Heart right ventricle (tissue), 16 donors: Measurements from ENCODE around the gene TMEM167A. TPM values are rescaled to one million over a fixed set of nuclear protein-coding genes. Genes with fewer than 3 reads are reported as not detected.

Experiments used
- ATAC-seq, 8 donors: fragments of 200-7000 bp; cut with Tn5 transposase; one replicate each; pipeline ENCODE4 v1.9.1; 2020; ENCODE audit warnings: mild to moderate bottlenecking in 8 of 8, moderate library complexity in 8 of 8, moderate number of reproducible peaks in 1 of 8
- DNase-seq, 2 donors: peaks; one replicate each; pipeline ENCODE4 v3.0.0-alpha.2; 2020
- H3K27ac ChIP-seq, 10 donors: fragments of 200-600 bp; sonication (generic) in 2 of 10; one replicate each; pipeline versions ENCODE4 v1.5.0 to v1.8.0; 2020 to 2022; ENCODE audit warnings: mild to moderate bottlenecking in 3 of 10
- H3K27me3 ChIP-seq, 7 donors: fragments of 200-600 bp; one replicate each; pipeline ENCODE4 v1.8.0; 2021 to 2022; ENCODE audit warnings: mild to moderate bottlenecking in 2 of 7
- H3K36me3 ChIP-seq, 9 donors: fragments of 200-600 bp; sonication (generic) in 1 of 9; one replicate each; pipeline versions ENCODE4 v1.5.0 to v1.8.0; 2020 to 2022; ENCODE audit warnings: mild to moderate bottlenecking in 2 of 9
- H3K4me1 ChIP-seq, 9 donors: fragments of 200-600 bp; sonication (generic) in 1 of 9; one replicate each; pipeline versions ENCODE4 v1.5.0 to v1.8.0; 2020 to 2022; ENCODE audit warnings: mild to moderate bottlenecking in 4 of 9
- H3K4me3 ChIP-seq, 10 donors: fragments of 200-600 bp; sonication (generic) in 2 of 10; one replicate each; pipeline versions ENCODE4 v1.5.0 to v1.8.0; 2020 to 2022; ENCODE audit warnings: mild to moderate bottlenecking in 7 of 10, moderate library complexity in 2 of 10
- H3K9me3 ChIP-seq, 11 donors: fragments of 200-600 bp in 10 of 11; sonication (generic) in 2 of 11; one replicate each; pipeline versions ENCODE4 v1.5.0 to v1.8.0; 2013 to 2022; ENCODE audit warnings: mild to moderate bottlenecking in 2 of 11, control low read depth in 1 of 11, moderate library complexity in 1 of 11
- CTCF ChIP-seq, 9 donors: fragments of 200-600 bp; sonication (generic) in 2 of 9; IDR thresholded peaks; one replicate each; pipeline versions ENCODE4 v1.5.0 to v1.8.0; 2021 to 2022; ENCODE audit warnings: antibody characterized with exemption in 9 of 9, mild to moderate bottlenecking in 5 of 9, moderate library complexity in 1 of 9
- WGBS, 2 donors: extraction: QIAGEN DNeasy Blood & Tissue Kit; methylation state at CpG; one replicate each; pipeline ENCODE4 v1.1.7; 2013; ENCODE audit warnings: inconsistent platforms in 1 of 2; 5-methylcytosine and 5-hydroxymethylcytosine counted together
- intact Hi-C, 10 donors: fragments of 100-400 bp; cut with DNase I; formaldehyde crosslinking; loops; one replicate each; pipeline versions ENCODE4 v1.11.1 to v1.14.2; 2022
- polyA plus RNA-seq, 2 donors: library from polyadenylated mRNA; stranded (reverse); fragments of 200-250 nt; gene quantifications; one replicate each; pipeline ENCODE4 v1.2.3, GENCODE V29; 2013
- total RNA-seq, 10 donors: library from RNA; stranded (reverse); fragmentation: NEBNext Ultra II Directional in 3 of 10; extraction: Animal tissue kit (Norgen Biotek cat#: 25700) in 3 of 10; gene quantifications; one replicate each; pipeline versions ENCODE4 v1.2.1 to v1.2.4, GENCODE V29; 2021 to 2023
- donor health status: Arrhythmogenic right ventricular cardiomyopathy.
- donor health status: ischemic (EF 13 %, LVEDD 7.1; RV severe dilation, severe dysfunction).
- donor health status: healthy with polysubstance abuse.
- donor health status: DM: no; HTN: yes; CAD: no.
- donor health status: DM: no; HTN: no; CAD: no.
- donor health status: ischemic (EF 25% LVEDD 6.9; RV normal size, moderate dysfunction).
- donor health status: ischemic (EF 25% LVEDD 5.7; RV mildly dilated, moderate dysfunction).
- donor health status: healthy.
- donor health status: DM: yes; HTN: yes; CAD: no.
- donor health status: Ischemic cardiomyopathy.
- donor health status: ischemic (EF 35%, LVEDD 5.7; RV mildly dilated, moderate dysfunction).
- donor health status: nonischemic (EF 11% LVEDD 7.7; RV severe dilation, severe dysfunction).
- donor health status: DM: yes; HTN: yes; CAD: no.
- donor health status: PGD.
- donor health status: ischemic (EF 29% LVEDD 5.4; RV normal size, mild dysfunction).
- donor health status: nonischemic (EF 23%, LVEDD 6.1; RV moderate dilation, normal function).

TMEM167A gene
- total and polyA plus RNA-seq, 12 donors, result 17.6 to 53.5 (median 43.4) TPM

- Histone ChIP-seq H3K4me1 (peaks cover 0 to 9% (median 0%) of the 10 kb centered on the region in 9 donors), H3K4me3 (no peak overlapping the region), H3K27ac (no peak overlapping the region), H3K9me3 (no peaks in the 10 kb centered on the region), H3K36me3 (no peaks in the 10 kb centered on the region), H3K27me3 (no peaks in the 10 kb centered on the region)
- ATAC-seq, result no peak
- no peak for DNase-seq
- TF ChIP-seq CTCF (IDR thresholded peaks at IDR 0.05), result no peak
- intact Hi-C loops, result no loop called here
- 73 to 80% methylated on average over 4 of the region's 4 CpGs for WGBS, 2 donors
Observed at GRCh38 chr5:83022334-83022733, 54.9 kb downstream of the TMEM167A start.

GRCh38 chr5:83015676-83016075 lies 61.5 kb downstream of the TMEM167A start:
- 34 to 54% methylated on average over 2 of the region's 2 CpGs for WGBS, 2 donors
- H3K27me3 ChIP-seq, result no peaks in the 10 kb centered on the region
- TF ChIP-seq CTCF (IDR thresholded peaks at IDR 0.05), result no peak
- no peaks in the 10 kb centered on the region for H3K36me3 ChIP-seq
- no peak for ATAC-seq
- no peaks in the 10 kb centered on the region for H3K4me1 ChIP-seq
- H3K27ac ChIP-seq, result no peak overlapping the region
- H3K9me3 ChIP-seq, result peaks cover 0 to 7% (median 0%) of the 10 kb centered on the region in 11 donors
- intact Hi-C loops, result no loop called here
- H3K4me3 ChIP-seq, result no peak overlapping the region
- DNase-seq, result no peak

- H3K36me3 ChIP-seq, result no peaks in the 10 kb centered on the region
- no peaks in the 10 kb centered on the region for H3K27me3 ChIP-seq
- H3K4me3 ChIP-seq, result no peak overlapping the region
- H3K27ac ChIP-seq, result no peak overlapping the region
- no peak for DNase-seq
- no peaks in the 10 kb centered on the region for H3K4me1 ChIP-seq
- 85 to 90% methylated on average over 3 of the region's 3 CpGs for WGBS, 2 donors
- ATAC-seq, result no peak
- intact Hi-C loops, result no loop called here
- H3K9me3 ChIP-seq, result peaks cover 0 to 7% (median 0%) of the 10 kb centered on the region in 11 donors
- TF ChIP-seq CTCF (IDR thresholded peaks at IDR 0.05), result no peak
Observed at GRCh38 chr5:83011985-83012384, 65.2 kb downstream of the TMEM167A start.

- H3K9me3 ChIP-seq, result peaks cover 0 to 7% (median 0%) of the 10 kb centered on the region in 11 donors
- intact Hi-C loops, result no loop called here
- no peak for ATAC-seq
- no peak overlapping the region for H3K4me3 ChIP-seq
- no peaks in the 10 kb centered on the region for H3K27me3 ChIP-seq
- no peak for TF ChIP-seq CTCF (IDR thresholded peaks at IDR 0.05)
- H3K27ac ChIP-seq, result no peak overlapping the region
- DNase-seq, result no peak
- no peaks in the 10 kb centered on the region for H3K36me3 ChIP-seq
- WGBS, 2 donors, result 22 to 36% methylated on average over 1 of the region's 1 CpG
- no peaks in the 10 kb centered on the region for H3K4me1 ChIP-seq
Observed at GRCh38 chr5:83009408-83009807, 67.8 kb downstream of the TMEM167A start.
